Esophagus muscularis mucosa (tissue), 4 donors: ENCODE results near the gene FAM149B1. TPM values are rescaled to one million over a fixed set of nuclear protein-coding genes. Genes with fewer than 3 reads are reported as not detected.

Experiments
- DNase-seq: peaks from one replicate; pipeline ENCODE4 v3.0.0-alpha.2; 2017; ENCODE audit errors: extremely low spot score
- H3K27ac ChIP-seq, 4 donors: fragments of 200-600 bp; sonication (generic); replicated peaks in 1 of 4; 1 replicate in 3 of 4; 2 replicates in 1 of 4; pipeline ENCODE4 v1.5.1; 2016 to 2019; ENCODE audit warnings: mild to moderate bottlenecking in 1 of 4
- H3K27me3 ChIP-seq, 4 donors: fragments of 200-600 bp; sonication (generic); one replicate each; pipeline versions ENCODE4 v1.5.1 to v1.6.0; 2016 to 2019
- H3K36me3 ChIP-seq, 4 donors: fragments of 200-600 bp; sonication (generic); one replicate each; pipeline ENCODE4 v1.5.1; 2016 to 2019
- H3K4me1 ChIP-seq, 4 donors: fragments of 200-600 bp; sonication (generic); one replicate each; pipeline ENCODE4 v1.5.1; 2016 to 2019
- H3K4me3 ChIP-seq, 4 donors: fragments of 200-600 bp; sonication (generic); 1 replicate in 2 of 4; 2 replicates in 2 of 4; pipeline ENCODE4 v1.5.1; 2016 to 2019; ENCODE audit warnings: mild to moderate bottlenecking in 4 of 4, moderate library complexity in 1 of 4
- H3K9me3 ChIP-seq, 4 donors: fragments of 200-600 bp; sonication (generic); 1 replicate in 3 of 4; 2 replicates in 1 of 4; pipeline ENCODE4 v1.5.1; 2016 to 2019
- CTCF ChIP-seq, 3 experiments: fragments of 200-600 bp in 2 of 3; fragments of 450-650 bp in 1 of 3; sonication (generic) in 2 of 3; IDR thresholded peaks; one replicate each; pipeline ENCODE4 v1.5.1; 2017 to 2019; ENCODE audit warnings: antibody characterized with exemption in 3 of 3, mild to moderate bottlenecking in 2 of 3, moderate library complexity in 1 of 3
- EP300 ChIP-seq: sonication (generic); formaldehyde crosslinking; IDR thresholded peaks from one replicate; pipeline ENCODE4 v1.6.1; 2017; ENCODE audit warnings: antibody characterized with exemption
- POLR2A ChIP-seq: fragments of 450-650 bp; IDR thresholded peaks from one replicate; pipeline ENCODE4 v1.6.1; 2017; ENCODE audit warnings: antibody characterized with exemption, moderate library complexity, mild to moderate bottlenecking, low read depth
- POLR2AphosphoS5 ChIP-seq, 2 donors: sonication (generic); formaldehyde crosslinking; IDR thresholded peaks; one replicate each; pipeline ENCODE4 v1.6.1; 2017; ENCODE audit warnings: antibody characterized with exemption in 2 of 2
- WGBS: methylation state at CpG from one replicate; pipeline ENCODE4 v1.1.5; 2018; 5-methylcytosine and 5-hydroxymethylcytosine counted together
- intact Hi-C: fragments of 100-400 bp; cut with DNase I; formaldehyde crosslinking; loops from one replicate; pipeline ENCODE4 v1.15.1; 2023
- total RNA-seq, 4 donors: library from RNA; depleted of rRNA; stranded (reverse); fragments of >200 nt; gene quantifications; one replicate each; pipeline versions ENCODE4 v1.1.0 to v1.2.1, GENCODE V29; 2016

The FAM149B1 gene
- total RNA-seq, 4 donors from 2014 or later: 14.1 to 18.0 (median 14.9) TPM

DNA sequence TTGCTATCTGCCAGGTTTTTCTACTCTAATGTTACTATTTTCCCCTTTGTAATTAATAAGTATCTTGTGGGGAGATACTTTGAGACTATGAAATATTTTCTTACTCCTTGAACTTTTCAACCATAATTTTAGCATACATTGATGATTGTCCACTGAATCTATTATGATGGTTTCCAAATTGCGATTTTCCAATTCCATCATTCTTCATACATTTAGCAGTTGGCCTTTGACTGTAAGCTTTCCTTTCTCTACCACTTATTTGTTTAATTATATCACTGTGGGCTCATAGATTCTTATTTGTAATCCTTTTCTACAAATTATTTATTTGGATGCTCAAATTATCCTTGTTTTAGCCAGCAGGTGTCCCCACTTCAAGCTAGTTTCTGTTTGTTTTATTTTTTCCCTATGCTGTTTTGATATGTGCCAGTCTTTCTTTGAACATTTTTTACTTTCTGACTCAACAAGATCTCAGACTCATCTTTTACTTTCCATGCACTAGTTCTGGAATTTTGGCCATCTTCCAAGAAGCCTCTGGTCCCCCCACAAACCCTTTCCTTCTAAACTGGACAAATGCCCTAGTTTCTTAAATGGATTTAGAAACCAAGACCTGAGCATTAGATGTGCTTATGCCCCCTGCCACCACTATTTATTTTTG, 95.9 kb downstream of the FAM149B1 start:
- no peak overlapping the region for H3K27ac ChIP-seq
- H3K4me1 ChIP-seq: no peaks in the 10 kb centered on the region
- no peaks in the 10 kb centered on the region for H3K27me3 ChIP-seq
- H3K4me3 ChIP-seq: no peak overlapping the region
- WGBS: 42% methylated on average over 1 of the region's 1 CpG
- TF ChIP-seq EP300: no peak
- TF ChIP-seq POLR2AphosphoS5 (IDR thresholded peaks at IDR 0.05): no peak
- TF ChIP-seq POLR2A: no peak
- peak; percentile 28 to 38 (median 36) for TF ChIP-seq CTCF (IDR thresholded peaks at IDR 0.05)
- H3K36me3 ChIP-seq: no peaks in the 10 kb centered on the region
- intact Hi-C loops: loop anchor here (5.0 kb wide), 1 partner anchor 93 kb away; the partner anchor contains the start of gene CFAP70
- H3K9me3 ChIP-seq: no peaks in the 10 kb centered on the region
- no peak for DNase-seq

DNA sequence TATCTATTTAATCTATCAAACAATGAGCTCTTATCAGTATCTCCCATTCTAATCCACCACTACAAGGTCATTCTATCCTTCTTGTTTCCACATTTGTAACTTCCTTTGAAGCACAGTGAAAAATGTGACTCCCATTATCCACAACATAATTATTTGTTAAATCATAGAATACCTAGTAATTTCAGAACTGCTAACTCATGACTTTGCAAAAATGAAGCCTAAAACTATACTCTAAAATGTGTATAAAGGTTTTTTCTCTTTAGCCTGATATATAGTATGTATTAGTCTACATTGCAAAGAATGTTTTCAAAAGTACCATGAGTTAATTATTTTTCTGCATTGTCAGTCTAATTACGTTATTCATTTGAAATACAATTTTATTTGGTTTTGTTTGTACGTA, 96.5 kb downstream of the FAM149B1 start:
- H3K27me3 ChIP-seq: no peaks in the 10 kb centered on the region
- H3K27ac ChIP-seq: no peak overlapping the region
- DNase-seq: no peak
- H3K36me3 ChIP-seq: no peaks in the 10 kb centered on the region
- intact Hi-C loops: loop anchor here (5.0 kb wide), 1 partner anchor 93 kb away; the partner anchor contains the start of gene CFAP70
- H3K4me1 ChIP-seq: no peaks in the 10 kb centered on the region
- 93% methylated on average over 2 of the region's 2 CpGs for WGBS
- TF ChIP-seq POLR2A (no peak), CTCF (IDR thresholded peaks at IDR 0.05) (no peak), POLR2AphosphoS5 (IDR thresholded peaks at IDR 0.05) (no peak), EP300 (no peak)
- no peaks in the 10 kb centered on the region for H3K9me3 ChIP-seq
- no peak overlapping the region for H3K4me3 ChIP-seq

- no peak overlapping the region for H3K27ac ChIP-seq
- 89% methylated on average over 3 of the region's 3 CpGs for WGBS
- H3K36me3 ChIP-seq: no peaks in the 10 kb centered on the region
- no peaks in the 10 kb centered on the region for H3K9me3 ChIP-seq
- no peaks in the 10 kb centered on the region for H3K27me3 ChIP-seq
- intact Hi-C loops: no loop called here
- no peak for DNase-seq
- TF ChIP-seq POLR2AphosphoS5 (IDR thresholded peaks at IDR 0.05): no peak
- no peak overlapping the region for H3K4me3 ChIP-seq
- no peaks in the 10 kb centered on the region for H3K4me1 ChIP-seq
These were observed 113.2 kb downstream of the FAM149B1 start for GRCh38 chr10:73281097-73281496.

DNA sequence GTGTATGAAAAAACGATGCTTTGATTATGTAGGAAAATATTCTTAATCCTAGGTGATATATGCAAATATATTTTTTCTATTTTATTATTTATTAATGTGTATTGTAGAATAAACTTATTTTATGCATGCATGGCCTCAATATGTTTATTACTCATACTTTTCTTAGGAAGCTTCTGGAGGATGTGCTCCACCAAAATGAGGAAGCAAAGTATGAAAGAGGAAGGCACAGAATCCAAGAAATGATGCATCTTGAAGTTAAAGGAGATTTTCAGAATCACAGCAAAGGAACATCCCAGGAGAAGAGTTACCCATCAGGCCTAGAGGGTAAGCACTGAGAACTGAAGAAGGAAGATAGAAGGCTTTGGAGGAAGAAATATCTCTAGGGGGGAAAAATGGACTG, 119.5 kb downstream of the FAM149B1 start:
- Histone ChIP-seq H3K4me3 (no peak overlapping the region), H3K27me3 (no peaks in the 10 kb centered on the region), H3K27ac (no peak overlapping the region), H3K9me3 (no peaks in the 10 kb centered on the region), H3K4me1 (no peaks in the 10 kb centered on the region), H3K36me3 (peaks cover 0 to 3% (median 0%) of the 10 kb centered on the region in 4 donors)
- 88% methylated on average over 1 of the region's 1 CpG for WGBS
- TF ChIP-seq CTCF (IDR thresholded peaks at IDR 0.05) (no peak), EP300 (no peak)
- DNase-seq: no peak
- intact Hi-C loops: no loop called here

DNA sequence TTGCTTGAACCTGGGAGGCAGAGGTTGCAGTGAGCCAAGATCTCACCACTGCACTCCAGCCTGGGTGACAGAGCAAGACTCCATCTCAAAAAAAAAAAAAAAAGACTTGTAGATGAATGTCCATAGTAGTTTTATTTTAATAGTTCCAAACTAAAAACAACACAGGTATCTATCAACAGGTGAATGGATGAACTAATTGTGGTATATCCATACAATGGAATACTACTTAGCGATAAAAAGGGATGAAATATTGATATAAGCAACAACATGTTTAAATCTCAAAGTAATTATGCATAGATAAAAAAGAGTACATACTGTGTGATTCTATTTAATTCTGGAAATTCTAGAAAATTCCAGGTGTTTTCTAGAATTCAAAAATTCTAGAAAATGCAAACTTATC, 122.0 kb downstream of the FAM149B1 start:
- DNase-seq: no peak
- Histone ChIP-seq H3K27me3 (no peaks in the 10 kb centered on the region), H3K4me3 (no peak overlapping the region), H3K9me3 (no peaks in the 10 kb centered on the region), H3K4me1 (no peaks in the 10 kb centered on the region), H3K27ac (no peak overlapping the region), H3K36me3 (peaks cover 0 to 3% (median 0%) of the 10 kb centered on the region in 4 donors)
- intact Hi-C loops: no loop called here
- TF ChIP-seq CTCF (IDR thresholded peaks at IDR 0.05) (no peak), EP300 (no peak), POLR2AphosphoS5 (IDR thresholded peaks at IDR 0.05) (no peak)
- 100% methylated on average over 1 of the region's 1 CpG for WGBS
